ENCODE results near the gene BACH2.

DNA sequence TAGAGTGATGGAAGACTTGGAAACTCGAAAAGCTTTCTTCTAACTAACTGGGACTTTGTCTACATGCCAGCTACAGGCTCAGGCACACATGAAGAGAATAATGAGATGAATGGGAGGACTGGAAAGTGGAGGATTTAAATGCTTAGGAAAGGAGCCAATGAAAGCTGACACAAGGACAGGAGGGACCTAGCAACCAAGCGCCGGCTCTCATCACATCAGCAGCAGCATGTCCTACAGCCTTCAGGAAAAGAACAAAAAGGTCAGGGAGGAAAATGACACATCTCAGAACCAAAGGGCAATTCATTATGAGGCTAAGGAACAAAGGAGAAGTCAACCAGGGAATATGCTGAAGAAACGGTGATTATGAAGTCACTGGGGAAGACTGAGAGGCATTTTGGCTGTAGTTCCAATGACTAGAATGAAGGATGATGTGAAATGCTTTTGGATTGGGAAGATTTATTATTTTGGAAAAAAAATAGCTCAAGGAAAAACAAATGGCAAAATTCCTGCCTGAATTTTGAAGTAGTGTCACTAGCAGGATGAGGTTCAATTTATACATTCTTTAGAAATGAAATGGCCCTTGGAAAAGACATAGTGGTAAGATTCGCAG, 5.7 kb downstream of the BACH2 start:
- TF ChIP-seq ZNF12 (CRISPR knock-in tag; IDR thresholded peaks at IDR 0.05) (no peak), POLR3A (IDR thresholded peaks at IDR 0.05; ENCODE audit: borderline replicate concordance, extremely low read depth, insufficient read depth, insufficient read length) (no peak), SIN3B (IDR thresholded peaks at IDR 0.05; ENCODE audit: low read depth) (no peak), TOE1 (IDR thresholded peaks at IDR 0.05; ENCODE audit: borderline replicate concordance) (no peak), TOE1 (CRISPR knock-in tag; IDR thresholded peaks at IDR 0.05; ENCODE audit: borderline replicate concordance, low read depth) (no peak), ZKSCAN3 (CRISPR knock-in tag; IDR thresholded peaks at IDR 0.05) (no peak), EZH2 (IDR thresholded peaks at IDR 0.05; ENCODE audit: borderline replicate concordance, low read depth, low read length) (no peak)
- TF ChIP-seq, protein P1, sequence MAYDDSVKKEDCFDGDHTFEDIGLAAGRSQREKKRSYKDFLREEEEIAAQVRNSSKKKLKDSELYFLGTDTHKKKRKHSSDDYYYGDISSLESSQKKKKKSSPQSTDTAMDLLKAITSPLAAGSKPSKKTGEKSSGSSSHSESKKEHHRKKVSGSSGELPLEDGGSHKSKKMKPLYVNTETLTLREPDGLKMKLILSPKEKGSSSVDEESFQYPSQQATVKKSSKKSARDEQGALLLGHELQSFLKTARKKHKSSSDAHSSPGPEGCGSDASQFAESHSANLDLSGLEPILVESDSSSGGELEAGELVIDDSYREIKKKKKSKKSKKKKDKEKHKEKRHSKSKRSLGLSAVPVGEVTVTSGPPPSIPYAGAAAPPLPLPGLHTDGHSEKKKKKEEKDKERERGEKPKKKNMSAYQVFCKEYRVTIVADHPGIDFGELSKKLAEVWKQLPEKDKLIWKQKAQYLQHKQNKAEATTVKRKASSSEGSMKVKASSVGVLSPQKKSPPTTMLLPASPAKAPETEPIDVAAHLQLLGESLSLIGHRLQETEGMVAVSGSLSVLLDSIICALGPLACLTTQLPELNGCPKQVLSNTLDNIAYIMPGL (CRISPR knock-in tag; IDR thresholded peaks at IDR 0.05) = no peak

Data from K562 (cell line).